LHCN-M2 (cell line): Measurements from ENCODE around the gene EGR1. TPM values are rescaled to one million over a fixed set of nuclear protein-coding genes. Genes with fewer than 3 reads are reported as not detected.
"Not testable (repeated sequence)": the region's sequence is repeated elsewhere in the genome, so short reads cannot be mapped to it uniquely, and the experiment has no call there.

Experiments used
- DNase-seq: peaks from one replicate; pipeline ENCODE4 v3.0.0-alpha.2; 2012; ENCODE audit warnings: low read depth
- total RNA-seq: library from RNA; depleted of rRNA; stranded (reverse); fragments of >200 nt; gene quantifications from 2 replicates; pipeline ENCODE4 v1.2.3, GENCODE V29; 2014

EGR1 gene
- total RNA-seq, 1 experiment from 2014 or later = 7.2 TPM

DNA sequence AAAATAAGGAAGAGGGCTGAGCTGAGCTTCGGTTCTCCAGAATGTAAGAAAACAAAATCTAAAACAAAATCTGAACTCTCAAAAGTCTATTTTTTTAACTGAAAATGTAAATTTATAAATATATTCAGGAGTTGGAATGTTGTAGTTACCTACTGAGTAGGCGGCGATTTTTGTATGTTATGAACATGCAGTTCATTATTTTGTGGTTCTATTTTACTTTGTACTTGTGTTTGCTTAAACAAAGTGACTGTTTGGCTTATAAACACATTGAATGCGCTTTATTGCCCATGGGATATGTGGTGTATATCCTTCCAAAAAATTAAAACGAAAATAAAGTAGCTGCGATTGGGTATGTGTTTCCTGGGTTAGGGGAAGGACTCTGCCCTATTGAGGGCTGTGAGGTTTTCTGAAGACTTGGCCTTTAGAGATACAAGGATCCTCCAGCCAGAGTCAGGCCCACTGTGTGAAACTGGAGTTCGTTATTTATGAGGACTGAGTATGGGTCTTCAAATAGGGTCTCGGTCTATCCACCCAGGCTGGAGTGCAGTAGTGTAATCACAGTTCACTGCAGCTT lies 3.8 kb downstream of the EGR1 start:
- DNase-seq = no peak

DNA sequence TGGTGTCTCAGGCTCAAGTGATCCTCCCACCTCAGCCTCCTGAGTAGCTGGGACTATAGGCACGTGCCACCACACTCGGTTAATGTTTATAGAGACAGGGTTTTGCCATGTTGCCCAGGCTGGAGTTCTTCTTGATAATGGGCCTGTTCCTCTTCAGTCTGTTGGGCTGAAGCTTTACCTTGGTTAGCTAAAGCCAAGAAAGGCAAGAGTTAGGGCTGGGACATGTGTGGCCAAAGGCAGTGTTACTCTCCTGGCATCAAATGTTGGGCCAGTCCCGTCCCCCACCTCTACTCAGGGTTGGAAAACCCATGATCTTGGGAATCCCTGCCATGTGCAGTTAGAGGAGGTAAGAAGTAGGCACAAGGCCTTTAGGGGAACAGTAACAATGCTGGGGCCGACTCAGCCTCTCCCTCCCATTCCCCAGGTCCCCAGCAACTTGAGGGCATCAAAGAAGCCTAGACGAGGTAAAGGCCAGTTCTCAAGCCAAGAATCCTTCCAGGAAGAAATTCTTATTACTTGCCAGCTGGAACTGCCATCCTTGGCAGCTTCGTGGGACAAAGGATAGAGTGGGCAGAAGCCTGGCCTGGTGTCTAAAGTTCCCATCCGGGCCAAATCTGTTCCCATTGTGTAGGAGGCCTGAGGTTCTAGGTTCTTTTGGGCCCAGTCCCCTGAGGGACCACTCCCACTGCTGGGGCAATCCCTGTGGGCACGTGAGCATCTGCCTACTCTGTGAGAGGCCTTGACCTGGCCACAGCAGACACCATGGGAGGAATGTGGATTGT lies 4.5 kb downstream of the EGR1 start:
- no peak for DNase-seq

DNA sequence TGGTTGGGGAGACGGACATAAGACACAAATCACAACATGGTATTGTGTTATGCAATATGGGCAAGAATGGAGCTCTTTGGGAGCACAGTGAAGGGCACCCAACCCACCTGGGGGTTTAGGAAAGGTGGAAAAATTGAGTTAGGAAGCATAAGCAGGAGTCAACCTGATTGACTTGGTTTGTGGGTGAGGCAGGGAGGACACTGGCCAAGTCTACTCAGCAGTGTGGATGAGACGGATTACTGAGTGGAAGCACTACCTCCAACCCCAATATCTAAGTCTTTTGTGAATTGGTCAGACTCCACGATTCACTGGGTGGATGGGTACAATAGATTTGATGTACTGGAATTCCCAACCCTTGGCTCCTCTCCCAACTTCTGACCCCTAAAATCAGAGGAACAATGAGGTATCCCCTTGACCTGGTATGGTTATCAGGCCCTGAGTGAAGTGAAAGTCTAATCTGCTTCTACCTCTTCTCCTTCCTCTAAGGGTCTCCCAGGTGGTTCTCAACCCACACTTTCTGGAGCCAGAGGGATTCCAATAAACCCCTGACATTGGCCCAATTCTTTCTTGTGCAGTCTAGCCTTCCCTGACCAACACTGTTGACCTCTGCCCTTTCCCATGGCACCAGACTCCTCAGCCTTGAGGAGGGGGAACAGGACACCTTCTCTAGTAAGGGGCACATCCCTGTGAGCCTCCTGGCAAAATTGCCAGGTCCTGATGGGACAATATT lies 5.2 kb downstream of the EGR1 start:
- DNase-seq = no peak

DNA sequence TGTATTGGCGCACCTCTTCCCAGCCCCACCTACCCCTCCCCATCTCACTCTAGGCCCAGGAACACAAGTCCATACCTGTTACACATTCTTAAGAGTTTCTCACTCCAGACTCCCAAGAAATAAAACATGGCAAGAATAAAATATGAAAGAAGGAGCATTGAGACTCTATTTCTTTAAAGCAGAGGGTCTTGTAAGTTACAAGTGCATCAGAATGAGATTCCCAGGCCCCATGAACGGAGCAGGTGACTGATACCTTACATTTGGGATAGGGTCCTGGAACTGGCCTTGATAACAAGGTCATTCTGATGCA lies 5.7 kb downstream of the EGR1 start:
- DNase-seq = no peak

DNA sequence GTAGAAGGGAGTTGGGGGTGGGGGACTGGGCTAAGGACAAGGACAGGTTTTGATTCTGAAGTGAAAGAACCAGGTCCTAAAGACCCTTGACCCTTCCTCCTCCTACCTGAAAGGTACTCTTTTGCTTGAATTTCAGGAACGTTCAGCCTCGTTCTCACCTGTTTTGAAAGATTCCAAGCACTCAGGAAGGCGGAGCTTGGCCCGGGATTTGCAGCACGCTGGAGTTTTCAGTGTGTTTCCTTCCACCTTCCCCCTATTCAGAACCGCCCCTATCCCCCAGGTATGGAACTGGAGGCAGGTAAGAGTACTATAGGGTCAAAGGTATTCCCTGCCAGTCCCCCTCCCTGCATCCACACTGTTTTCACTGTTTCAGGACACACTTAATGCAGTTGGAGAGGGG lies 7.1 kb downstream of the EGR1 start:
- no peak for DNase-seq

DNA sequence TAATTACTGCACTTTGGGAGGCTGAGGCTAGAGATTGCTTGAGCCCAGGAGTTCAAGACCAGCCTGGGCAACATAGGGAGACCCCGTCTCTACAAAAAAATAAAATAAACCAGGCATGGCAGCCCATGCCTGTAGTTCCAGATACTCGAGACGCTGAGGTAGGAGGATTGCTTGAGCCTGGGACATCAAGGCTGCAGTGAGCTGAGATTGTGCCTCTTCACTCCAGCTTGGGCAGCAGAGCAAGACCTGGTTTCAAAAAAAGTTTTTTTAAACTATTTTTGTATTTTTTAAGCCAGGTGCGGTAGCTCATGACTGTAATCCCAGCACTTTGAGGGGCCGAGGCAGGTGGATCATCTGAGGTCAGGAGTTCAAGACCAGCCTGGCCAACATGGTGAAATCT lies 7.9 kb downstream of the EGR1 start:
- DNase-seq = not testable (repeated sequence)

DNA sequence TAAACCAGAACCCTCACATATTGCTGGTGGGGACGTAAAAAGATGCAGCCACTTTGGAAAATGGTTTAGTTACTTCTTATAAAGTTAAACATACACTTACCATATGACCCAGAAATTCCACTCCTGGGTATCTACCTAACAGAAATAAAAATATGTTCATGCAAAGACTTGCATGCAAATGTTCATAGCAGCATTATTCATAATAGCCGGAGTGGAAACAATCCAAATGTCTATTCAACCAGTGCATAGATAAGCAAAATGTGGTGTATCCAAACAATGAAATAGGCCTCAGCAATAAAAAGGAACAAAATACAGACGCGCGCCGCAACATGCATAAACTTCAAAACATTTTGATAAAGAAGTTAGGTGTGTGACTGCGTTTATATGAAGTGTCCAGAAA lies 11.6 kb downstream of the EGR1 start:
- DNase-seq = no peak

DNA sequence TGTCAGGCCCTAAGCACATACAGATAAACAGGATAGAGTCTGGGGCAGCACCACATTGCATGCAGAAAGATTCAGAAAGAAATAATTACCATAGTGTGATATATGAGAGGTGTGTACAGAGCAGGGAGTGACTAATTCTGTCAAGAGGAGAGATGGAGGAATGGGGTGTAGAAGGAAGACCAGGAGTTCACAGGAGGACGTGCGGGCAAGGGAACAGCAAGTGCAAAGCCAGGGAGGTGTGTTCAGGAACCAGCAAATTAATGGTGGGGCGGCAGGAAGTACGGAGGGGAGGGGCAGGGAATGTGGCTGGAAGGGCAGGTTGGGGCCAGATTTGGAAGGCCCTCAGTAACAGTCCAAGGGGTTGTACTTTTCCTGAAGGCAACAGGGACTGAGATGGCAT lies 17.4 kb downstream of the EGR1 start:
- DNase-seq = no peak

DNA sequence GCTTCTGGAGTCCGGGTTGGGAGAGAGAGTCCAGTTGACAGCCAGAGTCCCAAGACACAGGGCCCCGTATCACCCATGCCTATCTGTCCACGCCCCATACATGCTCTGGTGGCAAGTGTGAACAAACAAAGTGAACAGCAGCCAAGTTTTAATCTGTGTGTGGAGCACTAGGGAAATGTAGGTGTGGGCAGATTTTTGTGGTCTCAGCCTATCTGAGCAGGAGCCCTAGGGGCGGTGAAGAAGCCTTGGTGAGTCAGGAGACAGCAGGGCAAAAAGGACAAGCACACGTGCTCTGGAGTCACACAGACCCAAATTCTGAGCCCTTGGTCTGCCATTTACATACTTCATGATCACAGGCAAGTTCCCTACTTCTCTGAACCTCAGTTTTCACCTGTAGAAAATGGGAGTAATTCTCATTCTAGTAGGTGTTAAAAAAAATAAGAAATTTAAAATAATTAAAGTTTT lies 23.2 kb downstream of the EGR1 start:
- peak; percentile 59 for DNase-seq

DNA sequence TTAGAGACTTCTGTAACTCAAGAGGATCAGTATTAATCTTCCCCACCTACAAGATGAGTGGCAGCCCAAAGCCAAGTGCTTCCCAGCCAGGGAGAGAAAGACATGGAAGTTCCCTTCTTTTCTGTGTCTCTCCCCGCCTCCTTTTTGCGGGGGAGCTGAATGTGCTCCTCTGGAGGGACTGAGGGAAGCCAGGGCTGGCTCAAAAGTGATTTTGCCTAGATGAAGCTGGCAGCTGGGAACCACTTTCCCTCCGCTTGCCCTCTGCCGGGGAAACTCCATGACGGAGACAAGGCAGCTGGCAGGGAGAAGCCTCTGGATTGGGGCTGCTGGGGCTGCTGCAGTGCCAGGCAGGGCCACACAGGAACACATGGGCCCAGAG lies 24.4 kb downstream of the EGR1 start:
- DNase-seq = peak; percentile 37

DNA sequence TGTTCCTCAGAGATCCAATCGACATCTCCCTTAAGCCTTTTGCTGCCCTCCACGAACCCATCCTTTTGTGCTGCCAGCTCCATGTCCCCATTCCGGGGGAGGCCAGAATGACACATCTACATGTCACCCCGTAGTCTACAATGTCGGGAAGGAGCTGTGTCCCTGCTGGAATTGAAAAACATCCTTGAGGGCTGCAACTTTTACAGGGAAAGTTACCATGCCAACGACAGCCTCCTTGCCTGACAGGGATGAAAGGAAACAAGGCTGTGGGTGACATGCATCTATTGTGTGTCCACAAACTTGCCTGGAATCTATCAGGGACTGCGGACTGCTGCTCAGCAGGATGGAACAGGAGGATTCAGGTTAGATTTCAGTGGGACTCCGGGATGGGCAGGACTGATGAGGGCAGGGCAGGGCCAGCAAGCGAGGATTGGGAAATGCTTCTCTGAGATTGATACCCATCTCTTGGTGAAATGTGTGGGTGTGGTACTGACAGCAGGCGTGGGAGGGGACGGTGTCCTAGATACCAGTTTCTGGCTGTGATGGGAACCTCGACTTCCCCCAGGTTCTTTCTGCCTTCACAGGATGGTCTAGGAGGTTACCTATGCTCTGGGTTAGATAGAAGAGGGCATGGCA lies 25.5 kb downstream of the EGR1 start:
- no peak for DNase-seq

DNA sequence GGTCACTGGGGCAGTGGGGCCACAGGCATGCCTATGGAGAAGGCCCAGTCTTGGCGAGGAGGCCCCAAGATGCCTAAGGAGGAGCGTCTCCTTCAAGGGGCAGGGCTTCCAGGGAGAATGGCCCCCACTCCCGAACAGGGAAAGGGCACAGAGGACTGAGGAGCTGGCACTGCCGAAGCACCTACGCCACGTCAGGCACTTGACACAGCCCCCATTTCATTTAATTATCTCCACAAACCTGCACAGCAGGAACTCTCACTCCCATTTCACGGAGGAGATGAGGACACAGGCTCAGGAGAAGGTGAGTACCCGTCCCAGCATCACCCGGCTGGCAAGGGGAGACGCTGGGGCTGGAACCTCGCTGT lies 26.0 kb downstream of the EGR1 start:
- DNase-seq = no peak

DNA sequence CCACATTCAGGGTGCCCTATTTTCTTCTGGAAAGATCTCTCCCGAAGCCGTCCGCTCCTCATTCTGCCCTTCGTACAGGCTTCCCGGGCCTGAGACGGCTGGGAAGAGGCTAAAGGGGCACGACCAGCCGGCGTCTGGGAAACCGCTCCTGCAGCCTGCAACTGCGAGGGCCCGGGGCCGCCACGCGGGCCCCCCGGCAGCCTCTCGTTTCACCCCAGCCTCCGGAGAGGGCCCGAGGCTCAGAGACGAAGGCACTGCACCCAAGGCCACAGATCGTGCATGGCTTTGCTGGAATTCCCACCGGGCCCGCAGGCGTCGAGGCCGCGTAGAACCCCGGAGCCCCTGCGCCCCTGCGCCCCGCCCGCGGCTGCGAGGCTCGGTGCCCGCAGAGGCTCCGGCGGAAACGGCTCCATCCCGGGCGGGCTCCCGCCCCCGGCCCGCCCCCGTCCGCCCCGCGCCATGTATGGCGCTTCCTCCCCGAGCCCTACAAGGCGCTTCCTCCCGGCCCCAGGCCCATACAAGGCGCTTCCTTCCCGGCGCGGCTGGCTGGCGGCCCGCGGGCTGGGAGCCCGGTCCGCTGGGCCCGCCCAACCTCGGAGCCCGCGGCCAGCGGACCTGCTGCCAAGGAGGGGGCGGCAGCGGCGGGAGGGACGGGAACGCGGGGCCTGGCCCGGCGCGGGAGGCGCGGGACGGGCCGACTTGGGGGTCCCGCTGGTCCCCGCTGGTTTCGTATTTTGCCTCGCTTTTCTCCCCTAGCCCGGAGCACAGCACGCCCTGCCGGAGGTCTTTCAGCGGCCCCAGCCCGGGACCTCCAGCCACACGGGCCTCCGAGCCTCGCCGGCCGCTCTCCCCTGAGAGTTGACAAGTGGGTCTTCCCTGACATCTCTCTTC lies 26.6 kb downstream of the EGR1 start:
- peak; percentile 79 for DNase-seq

DNA sequence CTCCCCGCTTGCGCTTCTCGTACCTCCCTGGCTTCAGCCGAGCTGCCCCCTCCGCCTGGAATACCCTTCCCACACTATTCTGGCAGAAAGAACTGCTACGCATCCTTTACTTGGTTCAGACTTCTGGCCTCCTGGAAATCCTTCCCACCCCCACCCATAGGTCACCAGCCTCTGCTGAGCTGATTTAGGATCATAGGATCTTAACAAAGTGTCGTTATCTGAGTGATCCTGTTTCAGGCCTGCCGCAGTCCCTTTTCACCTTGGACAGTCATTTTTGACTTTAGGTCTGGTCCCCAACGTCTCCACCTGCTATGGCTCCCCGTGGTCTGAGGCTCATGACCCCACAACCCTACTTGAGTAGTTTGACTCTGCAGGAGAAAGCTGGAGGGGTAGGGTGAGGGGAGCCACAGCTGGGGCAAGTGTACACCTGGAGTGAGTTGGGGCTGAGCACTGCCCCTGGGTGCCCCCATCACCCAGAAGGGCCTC lies 27.3 kb downstream of the EGR1 start:
- DNase-seq = no peak

DNA sequence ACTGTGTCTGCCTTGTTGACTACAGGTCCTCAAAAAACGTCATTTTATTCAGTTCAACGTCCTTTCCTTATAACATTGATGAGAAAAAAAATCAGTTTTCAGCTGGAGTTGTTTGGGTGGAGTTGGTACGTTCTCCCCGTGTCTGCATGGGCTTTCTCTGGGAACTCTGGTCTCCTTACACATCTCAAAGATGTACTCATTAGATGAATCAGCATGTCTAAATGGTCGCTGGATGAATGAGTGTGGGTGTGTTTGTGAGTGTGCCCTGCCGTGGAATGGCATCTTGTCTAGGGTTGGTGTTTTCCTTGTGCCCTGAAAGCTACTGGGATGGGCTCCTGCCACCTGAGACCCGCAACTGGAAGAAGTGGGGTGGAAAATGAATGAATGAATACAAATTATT lies 30.1 kb downstream of the EGR1 start:
- DNase-seq = no peak

DNA sequence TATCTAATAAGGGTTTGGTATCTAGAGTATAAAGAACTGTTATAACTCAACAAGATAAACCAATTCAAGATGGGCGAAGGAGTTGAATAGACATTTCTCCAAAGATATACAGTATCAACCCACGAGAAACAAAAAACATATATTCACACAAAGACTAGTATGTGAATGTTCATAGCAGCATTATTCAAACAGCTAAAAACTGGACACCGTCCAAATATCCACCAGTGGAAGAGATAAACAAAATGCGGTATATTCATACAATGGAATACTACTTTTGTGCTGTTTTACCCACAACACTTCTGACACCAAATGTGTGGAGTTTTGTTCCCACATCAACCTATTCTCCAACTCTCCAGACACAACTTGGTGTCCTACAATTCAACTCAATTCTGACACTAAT lies 33.1 kb downstream of the EGR1 start:
- DNase-seq = no peak

DNA sequence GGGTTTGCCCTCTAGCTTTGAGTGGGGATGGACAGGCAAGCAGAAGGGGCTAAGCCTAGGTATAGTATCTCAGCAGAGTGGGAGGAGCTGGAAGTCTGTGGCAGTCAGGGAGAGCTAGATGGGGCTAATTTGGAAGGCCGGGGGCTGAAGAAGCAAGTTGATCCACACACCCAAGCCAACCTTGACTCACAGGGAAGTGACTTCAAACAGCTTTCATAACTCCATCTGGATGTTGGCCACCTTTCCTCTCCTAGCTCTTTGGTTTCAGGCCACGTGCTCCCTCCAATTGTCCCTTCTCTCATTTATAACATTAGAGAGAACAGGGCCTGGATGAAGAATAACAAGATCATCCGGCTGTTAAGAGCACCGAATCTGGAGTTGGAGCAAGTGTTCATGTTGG lies 36.8 kb downstream of the EGR1 start:
- DNase-seq = no peak

DNA sequence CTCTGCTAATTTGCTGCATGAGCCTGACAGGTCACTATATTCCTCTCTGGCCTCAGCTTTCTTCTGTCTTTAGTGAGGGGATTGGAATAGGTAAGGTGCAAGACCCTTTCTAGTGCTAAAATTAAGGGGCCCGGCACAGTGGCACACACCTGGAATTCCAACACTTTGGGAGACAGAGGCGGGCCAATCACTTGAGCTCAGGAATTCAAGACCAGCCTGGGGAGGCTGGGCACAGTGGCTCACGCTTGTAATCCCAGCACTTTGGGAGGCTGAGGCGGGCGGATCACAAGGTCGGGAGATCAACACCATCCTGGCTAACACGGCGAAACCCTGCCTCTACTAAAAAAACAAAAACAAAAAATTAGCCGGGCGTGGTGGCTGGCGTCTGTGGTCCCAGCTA lies 37.2 kb downstream of the EGR1 start:
- no peak for DNase-seq

DNA sequence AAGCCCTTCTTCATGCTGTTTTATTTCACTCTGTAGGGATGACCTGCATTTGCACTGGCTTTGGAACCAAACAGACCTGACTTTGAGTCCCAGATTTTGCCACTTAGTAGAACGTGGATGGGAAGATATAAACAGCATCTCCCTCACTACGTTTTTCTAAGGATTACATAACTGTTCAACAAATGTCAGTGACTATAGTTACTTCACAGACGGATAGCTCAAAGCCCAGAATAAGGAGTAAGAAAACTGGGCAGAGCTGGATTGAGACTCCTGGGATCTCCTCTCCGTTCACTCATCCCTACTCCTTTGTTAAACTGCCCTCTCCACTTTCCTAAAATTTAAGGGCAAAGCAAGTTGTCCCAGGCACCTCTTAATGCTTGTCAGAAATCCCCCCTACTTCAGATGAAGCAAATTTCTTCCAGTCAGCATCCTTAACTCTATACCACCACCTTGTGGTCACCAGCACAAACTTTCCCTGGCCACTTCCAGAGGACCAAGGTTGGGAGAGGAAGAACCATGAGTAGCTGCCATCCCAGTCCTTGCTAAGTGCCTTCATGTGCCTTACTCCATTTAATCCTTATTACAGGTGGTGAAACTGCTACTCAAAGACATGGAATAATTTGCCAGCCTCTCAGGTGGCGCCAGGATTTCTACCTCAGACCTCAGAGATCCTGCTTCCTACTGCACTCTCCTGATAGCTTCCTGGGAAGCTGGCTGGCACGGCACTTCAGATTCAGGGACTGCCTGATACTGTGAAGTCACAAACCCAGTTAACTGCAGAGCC lies 38.4 kb downstream of the EGR1 start:
- peak; percentile 52 for DNase-seq

DNA sequence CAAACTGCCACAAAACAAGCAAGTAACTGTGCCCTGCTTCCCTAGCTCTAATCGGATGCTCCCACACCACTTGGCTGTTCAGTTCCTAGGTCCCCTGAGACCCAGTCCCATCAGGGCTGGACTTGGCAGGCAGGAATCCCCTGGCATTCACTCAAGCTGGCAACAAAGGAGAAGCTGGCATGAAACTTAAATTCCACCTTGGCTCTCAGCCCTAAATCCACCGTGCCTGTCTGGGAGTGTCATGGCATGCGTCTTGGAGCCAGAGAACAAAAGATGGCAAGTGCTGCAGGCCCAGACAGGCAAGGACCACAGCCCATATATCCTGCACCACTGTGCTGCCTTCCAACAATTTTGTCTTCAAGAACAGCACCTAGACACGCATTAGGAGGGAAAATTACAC lies 39.5 kb downstream of the EGR1 start:
- no peak for DNase-seq
